Activated gamma-delta T cell treated with anti-CD3 and anti-CD28 coated beads, Interleukin-2, amount 50 U/mL, for 16 hours (primary cell): Measurements from ENCODE around the gene UBAP1L.
A peak's percentile ranks its signal among the peaks of the same experiment; 100 is the strongest.
"Not testable (repeated sequence)": the region's sequence is repeated elsewhere in the genome, so short reads cannot be mapped to it uniquely, and the experiment has no call there.

ENCODE experiments used
- DNase-seq: peaks from one replicate; pipeline ENCODE4 v3.0.0-alpha.2; 2020; ENCODE audit warnings: low read depth

The UBAP1L gene

GRCh38 chr15:65084500-65085206 is 30.3 kb downstream of the UBAP1L start:
- DNase-seq = no peak

GRCh38 chr15:65083262-65083701 is 31.7 kb downstream of the UBAP1L start:
- DNase-seq = no peak

DNA sequence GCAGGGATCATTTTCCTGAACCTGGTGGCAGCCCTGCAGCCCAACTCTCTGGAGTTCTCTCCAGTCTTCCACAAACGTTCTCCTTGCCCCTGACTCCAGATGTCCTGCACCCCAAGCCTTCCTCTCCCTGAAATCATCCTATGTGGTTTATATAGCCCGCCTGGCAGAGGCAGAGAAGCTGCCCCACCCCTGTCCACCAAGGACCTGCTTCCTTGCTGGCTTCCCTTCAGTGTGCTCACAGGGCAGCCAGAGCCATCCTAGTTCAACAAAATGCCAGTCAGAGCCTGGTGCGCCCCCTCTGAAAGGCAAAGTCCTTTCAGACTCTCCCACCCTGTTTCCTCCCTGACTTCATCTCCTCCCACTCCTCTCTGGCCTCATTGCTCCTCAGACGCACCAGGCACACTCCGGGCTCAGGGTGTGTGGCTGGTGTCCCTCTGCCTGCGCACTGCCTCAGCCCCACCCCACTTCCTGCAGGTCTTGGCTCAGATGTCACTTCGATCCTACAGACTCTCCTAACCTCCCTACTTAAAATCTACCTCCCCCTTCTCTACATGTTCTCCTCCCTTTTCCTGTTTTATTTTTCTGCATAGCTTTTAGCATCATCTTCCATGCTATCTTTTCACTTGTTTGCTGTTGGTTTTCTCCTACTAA is 32.6 kb downstream of the UBAP1L start:
- no peak for DNase-seq

DNA sequence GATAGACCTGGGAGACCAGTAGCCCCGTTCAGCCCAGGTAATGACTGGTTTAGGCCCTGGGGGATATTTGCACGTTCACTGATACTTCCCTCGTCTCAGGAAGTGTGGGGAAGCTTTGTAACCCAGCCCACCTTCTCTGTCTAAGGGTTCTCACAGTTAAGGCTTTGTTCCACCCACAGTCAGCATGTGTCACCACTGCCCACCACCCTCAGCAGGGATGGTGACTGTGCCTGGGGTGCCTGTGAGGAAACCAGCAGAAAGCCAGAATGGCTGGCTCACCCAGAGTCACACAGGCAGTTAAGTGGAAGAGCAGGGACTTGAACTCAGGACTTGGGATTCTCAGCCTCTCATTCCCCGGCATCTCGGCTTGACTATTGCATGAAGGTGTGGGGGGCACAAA is 33.2 kb downstream of the UBAP1L start:
- DNase-seq = peak; percentile 9

DNA sequence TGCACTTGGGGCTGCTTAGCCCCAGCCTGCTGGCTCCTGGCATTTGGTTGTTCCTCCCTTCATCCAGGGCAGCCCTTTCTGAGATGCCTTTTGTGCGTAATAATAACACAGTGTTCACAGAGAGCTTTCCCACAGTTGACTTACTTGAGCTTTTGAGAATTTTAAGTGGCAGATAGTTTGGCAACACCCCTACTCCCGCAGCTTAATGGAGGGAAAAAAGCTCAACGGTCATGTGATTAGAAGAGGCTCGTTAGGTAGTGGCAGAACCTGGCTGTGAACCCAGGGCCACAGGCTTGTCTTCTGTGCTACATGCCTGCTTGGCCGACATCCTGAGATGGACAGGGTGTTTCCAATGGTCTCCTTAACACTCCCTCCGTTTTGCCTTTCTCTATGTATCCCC is 33.7 kb downstream of the UBAP1L start:
- DNase-seq = no peak

GRCh38 chr15:65079580-65079979 is 35.4 kb downstream of the UBAP1L start:
- no peak for DNase-seq

GRCh38 chr15:65077981-65078352 is 37.0 kb downstream of the UBAP1L start:
- no peak for DNase-seq

DNA sequence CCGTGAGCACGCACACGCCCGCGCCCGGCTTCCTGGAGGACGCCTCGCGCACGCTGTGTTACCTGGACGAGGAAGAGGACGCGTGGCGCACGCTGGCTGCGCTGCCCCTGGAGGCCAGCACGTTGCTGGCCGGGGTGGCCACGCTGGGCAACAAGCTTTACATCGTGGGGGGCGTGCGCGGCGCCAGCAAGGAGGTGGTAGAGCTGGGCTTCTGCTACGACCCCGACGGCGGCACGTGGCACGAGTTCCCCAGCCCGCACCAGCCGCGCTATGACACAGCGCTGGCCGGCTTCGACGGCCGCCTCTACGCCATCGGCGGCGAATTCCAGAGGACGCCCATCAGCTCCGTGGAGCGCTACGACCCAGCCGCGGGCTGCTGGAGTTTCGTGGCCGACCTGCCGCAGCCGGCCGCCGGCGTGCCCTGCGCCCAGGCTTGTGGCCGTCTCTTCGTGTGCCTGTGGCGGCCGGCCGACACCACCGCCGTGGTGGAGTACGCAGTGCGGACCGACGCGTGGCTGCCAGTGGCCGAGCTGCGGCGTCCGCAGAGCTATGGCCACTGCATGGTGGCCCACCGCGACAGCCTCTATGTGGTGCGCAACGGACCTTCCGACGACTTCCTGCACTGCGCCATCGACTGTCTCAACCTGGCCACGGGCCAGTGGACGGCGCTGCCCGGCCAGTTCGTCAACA is 37.6 kb downstream of the UBAP1L start:
- DNase-seq = no peak

DNA sequence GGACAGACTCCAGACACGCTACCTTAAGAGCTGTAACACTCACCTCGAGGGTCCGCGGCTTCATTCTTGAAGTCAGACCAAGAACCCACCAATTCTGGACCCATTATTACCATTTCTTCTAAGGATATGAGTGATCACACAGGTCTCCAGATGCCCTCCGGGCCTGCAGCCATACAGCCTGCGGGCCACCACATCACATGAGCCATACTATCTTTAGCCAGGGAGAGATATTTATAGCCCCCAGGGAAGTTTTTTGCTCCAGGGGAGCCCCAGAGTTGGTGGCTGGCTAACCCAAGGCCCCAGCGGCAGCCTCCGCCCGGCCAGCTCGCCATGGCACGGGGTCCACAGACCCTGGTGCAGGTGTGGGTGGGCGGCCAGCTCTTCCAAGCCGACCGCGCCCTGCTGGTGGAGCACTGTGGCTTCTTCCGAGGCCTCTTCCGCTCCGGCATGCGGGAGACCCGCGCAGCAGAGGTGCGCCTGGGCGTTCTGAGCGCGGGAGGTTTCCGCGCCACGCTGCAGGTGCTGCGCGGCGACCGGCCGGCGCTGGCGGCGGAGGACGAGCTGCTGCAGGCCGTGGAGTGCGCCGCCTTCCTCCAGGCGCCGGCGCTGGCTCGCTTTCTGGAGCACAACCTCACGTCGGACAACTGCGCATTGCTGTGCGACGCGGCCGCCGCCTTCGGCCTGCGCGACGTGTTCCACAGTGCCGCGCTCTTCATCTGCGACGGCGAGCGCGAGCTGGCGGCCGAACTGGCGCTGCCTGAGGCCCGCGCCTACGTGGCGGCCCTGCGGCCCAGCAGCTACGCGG is 38.3 kb downstream of the UBAP1L start, which contains the start of gene KBTBD13:
KBTBD13 (plus strand) TSS at position 261 of the 805 bp plus-strand sequence; CDS start at position 331, 70 bp downstream.
- DNase-seq = no peak

DNA sequence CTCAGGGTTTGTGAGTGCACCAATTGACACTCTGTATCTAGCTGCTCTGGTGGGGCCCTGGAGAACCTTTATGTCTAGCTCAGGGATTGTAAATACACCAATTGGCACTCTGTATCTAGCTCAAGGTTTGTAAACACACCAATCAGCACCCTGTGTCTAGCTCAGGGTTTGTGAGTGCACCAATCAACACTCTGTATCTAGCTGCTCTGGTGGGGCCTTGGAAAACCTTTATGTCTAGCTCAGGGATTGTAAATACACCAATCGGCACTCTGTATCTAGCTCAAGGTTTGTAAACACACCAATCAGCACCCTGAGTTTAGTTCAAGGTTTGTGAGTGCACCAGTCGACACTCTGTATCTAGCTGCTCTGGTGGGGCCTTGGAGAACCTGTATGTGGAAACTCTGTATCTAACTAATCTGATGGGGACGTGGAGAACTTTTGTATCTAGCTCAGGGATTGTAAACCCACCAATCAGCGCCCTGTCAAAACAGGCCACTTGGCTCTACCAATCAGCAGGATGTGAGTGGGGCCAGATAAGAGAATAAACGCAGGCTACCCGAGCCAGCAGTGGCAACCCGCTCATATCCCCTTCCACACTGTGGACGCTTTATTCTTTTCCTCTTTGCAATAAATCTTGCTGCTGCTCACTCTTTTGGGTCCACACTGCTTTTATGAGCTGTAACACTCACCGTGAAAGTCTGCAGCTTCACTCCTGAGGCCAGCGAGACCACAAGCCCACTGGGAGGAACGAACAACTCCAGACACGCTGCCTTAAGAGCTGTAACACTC is 39.2 kb downstream of the UBAP1L start:
- not testable (repeated sequence) for DNase-seq

DNA sequence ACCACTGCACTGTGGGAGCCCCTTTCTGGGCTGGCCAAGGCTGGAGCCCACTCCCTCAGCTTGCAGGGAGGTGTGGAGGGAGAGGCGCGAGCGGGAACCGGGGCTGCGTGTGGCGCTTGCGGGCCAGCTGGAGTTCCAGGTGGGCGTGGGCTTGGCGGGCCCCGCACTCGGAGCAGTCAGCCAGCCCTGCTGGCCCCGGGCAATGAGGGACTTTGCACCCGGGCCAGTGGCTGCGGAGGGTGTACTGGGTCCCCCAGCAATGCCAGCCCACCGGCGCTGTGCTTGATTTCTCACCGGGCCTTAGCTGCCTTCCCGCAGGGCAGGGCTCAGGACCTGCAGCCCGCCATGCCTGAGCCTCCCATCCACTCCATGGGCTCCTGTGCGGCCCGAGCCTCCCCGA is 40.1 kb downstream of the UBAP1L start:
- DNase-seq = not testable (repeated sequence)

DNA sequence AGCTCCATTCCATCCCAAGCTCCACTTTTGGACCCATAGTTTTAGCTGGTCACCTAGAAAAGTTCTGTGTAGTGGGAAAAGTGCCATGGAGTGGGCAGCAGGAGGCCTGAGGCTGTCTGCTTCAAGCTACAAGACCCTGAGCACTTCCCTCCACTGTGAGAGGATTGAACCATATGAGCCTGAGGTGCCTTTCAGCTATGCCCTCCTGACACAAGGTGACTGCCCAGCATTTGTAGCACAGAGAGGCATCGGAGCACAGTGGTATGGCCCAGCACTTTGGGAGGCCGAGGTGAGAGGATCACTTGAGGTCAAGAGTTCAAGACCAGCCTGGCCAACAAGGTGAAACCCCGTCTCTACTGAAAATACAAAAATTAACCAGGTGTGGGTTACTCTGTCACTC is 42.4 kb downstream of the UBAP1L start:
- no peak for DNase-seq

GRCh38 chr15:65072027-65072426 is 43.0 kb downstream of the UBAP1L start:
- no peak for DNase-seq

DNA sequence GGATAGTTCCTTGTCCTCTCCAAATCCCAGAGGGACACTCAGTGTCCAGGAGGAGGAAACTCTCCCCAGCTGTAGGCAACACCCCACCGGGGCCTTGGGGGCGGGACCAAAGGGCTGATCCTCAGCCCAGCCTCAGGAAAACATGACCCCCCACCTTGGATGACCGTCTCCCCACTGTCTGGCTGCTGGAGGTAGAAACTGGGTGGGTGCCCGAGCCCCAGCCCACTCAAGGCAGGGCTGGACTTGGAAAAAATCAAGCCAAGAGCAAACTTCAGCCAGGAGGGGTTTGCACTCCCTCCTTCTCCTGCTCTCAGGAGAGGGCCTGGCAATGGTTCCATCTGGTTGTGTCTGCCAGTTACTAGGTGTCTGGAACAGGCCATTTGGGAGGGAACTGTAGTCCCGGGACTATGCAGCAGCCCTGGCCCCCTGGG is 43.6 kb downstream of the UBAP1L start:
- DNase-seq = no peak

DNA sequence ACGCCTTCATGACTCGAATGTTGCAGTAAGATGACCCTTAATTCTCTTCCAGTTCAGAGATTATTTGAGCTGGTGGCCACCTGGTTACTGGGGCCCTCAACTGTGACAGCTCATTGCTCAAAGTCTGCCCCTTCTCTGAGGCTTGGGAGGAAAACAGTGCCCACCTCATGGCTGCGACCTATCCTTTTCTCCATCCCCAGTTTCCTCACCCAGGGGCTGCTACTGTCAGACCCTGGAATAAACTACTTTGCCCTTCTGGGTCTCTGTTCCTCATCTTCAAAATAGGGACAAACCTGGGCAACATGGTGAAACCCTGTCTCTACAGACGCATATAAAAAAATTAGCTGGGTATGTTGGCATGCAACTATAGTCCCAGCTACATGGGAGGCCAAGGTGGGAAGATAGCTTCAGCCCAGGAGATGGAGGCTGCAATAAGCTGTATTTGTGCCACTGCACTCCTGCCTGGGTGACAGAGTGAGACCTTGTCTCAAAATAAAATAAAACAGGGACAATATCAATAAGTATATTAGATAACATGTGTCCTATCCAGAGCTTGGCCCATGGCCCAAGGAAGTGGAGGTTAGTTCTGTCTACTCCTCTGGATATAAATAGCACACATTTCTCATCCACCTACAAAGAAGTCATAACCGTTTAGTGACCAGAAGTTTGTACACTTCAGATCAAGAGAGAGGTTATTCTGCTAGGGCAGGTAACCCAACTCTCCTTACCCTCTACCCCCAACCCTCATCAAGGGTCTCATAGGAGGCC is 45.0 kb downstream of the UBAP1L start:
- no peak for DNase-seq

DNA sequence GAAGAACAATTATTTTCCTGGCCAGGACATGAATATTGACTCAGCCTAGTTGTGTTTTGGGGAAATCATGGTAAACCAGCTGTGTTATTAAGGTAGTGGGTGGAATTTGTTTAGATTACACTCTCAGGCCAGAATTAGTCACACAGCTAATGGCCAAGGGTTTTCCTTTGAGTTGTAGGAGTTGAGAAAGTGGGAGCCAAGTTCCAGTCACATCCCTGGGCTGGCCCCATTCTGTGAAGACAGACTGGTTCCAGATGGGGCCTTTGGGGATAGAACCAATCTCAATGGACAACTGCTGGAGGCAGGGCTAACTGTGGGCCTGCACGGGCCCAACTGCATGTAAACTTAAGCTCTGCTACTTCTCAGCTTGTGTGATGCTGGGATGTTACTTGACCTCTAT is 45.8 kb downstream of the UBAP1L start:
- no peak for DNase-seq

GRCh38 chr15:65068403-65068788 is 46.6 kb downstream of the UBAP1L start:
- no peak for DNase-seq

GRCh38 chr15:65067645-65068402 is 47.2 kb downstream of the UBAP1L start, which contains the start of gene RASL12:
Gene RASL12 (minus strand): TSS chr15:65067991. CDS start chr15:65067835, 156 bp downstream.
- DNase-seq = no peak

- DNase-seq = no peak
Observed at GRCh38 chr15:65067317-65067644, 47.7 kb downstream of the UBAP1L start.
